ENCODE measurements around the gene L1CAM. TPM values are rescaled to one million over a fixed set of nuclear protein-coding genes. Genes with fewer than 3 reads are reported as not detected.
A peak's percentile ranks its signal among the peaks of the same experiment; 100 is the strongest.

L1CAM gene
- total RNA-seq, 6 experiments from 2014 or later = 13.1 to 89.2 (median 14.4) TPM

DNA sequence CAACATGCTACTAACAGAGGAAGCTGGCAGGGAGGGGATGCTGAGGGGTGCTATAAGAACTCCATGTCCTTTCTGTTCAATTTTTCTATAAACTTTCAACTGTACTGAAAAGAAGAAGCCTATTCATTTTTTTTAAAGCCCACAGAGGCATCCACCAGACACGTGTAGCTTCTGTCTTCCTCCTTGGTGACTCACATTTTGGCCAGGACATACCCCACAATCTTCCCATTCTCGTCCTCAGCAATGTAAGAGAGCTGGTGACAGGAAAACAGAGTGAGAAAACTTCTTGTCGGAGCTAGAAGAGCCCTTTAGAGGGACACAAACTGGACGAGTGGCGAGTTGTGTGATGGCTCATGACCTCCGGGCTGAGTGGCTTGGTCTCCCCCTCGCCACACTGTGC, 47.8 kb upstream of the L1CAM start:
- DNase-seq = peak; percentile 41
- Mint-ChIP-seq H3K36me3 (ENCODE audit: low read depth) (peaks cover 5% of the 10 kb centered on the region; the same call in 1 of the 2 replicates), H3K9me3 (no peaks in the 10 kb centered on the region), H3K27ac (peak overlapping the region; percentile 84), H3K27me3 (ENCODE audit: insufficient read depth) (peaks cover 2% of the 10 kb centered on the region), H3K4me3 (peak overlapping the region; percentile 93), H3K4me1 (ENCODE audit: low read depth) (peaks cover 6% of the 10 kb centered on the region; the same call in 1 of the 2 replicates)
- TF ChIP-seq, protein P1, sequence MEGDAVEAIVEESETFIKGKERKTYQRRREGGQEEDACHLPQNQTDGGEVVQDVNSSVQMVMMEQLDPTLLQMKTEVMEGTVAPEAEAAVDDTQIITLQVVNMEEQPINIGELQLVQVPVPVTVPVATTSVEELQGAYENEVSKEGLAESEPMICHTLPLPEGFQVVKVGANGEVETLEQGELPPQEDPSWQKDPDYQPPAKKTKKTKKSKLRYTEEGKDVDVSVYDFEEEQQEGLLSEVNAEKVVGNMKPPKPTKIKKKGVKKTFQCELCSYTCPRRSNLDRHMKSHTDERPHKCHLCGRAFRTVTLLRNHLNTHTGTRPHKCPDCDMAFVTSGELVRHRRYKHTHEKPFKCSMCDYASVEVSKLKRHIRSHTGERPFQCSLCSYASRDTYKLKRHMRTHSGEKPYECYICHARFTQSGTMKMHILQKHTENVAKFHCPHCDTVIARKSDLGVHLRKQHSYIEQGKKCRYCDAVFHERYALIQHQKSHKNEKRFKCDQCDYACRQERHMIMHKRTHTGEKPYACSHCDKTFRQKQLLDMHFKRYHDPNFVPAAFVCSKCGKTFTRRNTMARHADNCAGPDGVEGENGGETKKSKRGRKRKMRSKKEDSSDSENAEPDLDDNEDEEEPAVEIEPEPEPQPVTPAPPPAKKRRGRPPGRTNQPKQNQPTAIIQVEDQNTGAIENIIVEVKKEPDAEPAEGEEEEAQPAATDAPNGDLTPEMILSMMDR (IDR thresholded peaks at IDR 0.05) = no peak

DNA sequence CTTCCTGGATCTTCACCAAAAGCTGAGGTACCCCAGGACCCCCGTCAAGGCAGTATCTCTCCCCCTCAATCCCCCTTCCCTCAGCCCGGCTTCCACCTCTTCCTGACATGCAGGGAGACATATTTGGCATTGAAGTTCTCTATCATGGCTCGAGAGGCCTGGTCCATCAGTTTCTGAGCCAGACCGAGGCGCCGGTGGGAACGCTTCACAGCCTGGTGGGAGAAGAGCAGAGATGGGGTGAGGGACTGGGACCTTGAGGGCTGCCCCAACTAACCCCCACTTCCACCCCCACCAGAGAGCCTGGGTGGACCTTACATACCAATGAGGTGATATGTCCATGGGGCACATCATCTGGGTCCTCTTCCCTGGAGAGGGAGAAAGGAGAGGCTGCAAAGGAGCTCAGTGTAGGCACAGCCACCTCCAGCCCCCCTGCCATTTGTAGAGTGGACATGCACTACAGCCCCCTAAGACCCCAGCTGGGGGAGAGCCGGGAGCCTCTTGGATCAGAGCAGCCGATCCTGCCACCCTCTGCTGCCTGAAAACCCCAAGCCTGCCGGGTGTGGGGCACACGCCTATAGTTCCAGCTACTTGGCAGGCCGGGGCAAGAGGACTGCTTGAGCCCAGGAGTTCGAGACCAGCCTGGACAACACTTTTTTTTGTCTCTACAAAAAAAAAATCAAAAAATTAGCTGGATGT, 46.4 kb upstream of the L1CAM start:
- DNase-seq = no peak
- no peak overlapping the region; the same call in 1 of the 2 replicates for H3K4me3 Mint-ChIP-seq
- no peak overlapping the region for H3K27ac Mint-ChIP-seq
- TF ChIP-seq, protein P1 (IDR thresholded peaks at IDR 0.05) = no peak
- peaks cover 14% of the 10 kb centered on the region for H3K4me1 Mint-ChIP-seq (ENCODE audit: low read depth)
- peaks cover 5% of the 10 kb centered on the region; the same call in 1 of the 2 replicates for H3K36me3 Mint-ChIP-seq (ENCODE audit: low read depth)
- no peaks in the 10 kb centered on the region for H3K9me3 Mint-ChIP-seq
- peaks cover 2% of the 10 kb centered on the region for H3K27me3 Mint-ChIP-seq (ENCODE audit: insufficient read depth)

- H3K27ac Mint-ChIP-seq = no peak overlapping the region
- TF ChIP-seq, protein P1 (IDR thresholded peaks at IDR 0.05) = no peak
- H3K4me3 Mint-ChIP-seq = no peak overlapping the region
- H3K36me3 Mint-ChIP-seq (ENCODE audit: low read depth) = peaks cover 5% of the 10 kb centered on the region; the same call in 1 of the 2 replicates
- H3K27me3 Mint-ChIP-seq (ENCODE audit: insufficient read depth) = peaks cover 2% of the 10 kb centered on the region
- H3K9me3 Mint-ChIP-seq = no peaks in the 10 kb centered on the region
- no peak for DNase-seq
- peaks cover 20% of the 10 kb centered on the region for H3K4me1 Mint-ChIP-seq (ENCODE audit: low read depth)
Measured at GRCh38 chrX:153931748-153932147, 45.8 kb upstream of the L1CAM start.

DNA sequence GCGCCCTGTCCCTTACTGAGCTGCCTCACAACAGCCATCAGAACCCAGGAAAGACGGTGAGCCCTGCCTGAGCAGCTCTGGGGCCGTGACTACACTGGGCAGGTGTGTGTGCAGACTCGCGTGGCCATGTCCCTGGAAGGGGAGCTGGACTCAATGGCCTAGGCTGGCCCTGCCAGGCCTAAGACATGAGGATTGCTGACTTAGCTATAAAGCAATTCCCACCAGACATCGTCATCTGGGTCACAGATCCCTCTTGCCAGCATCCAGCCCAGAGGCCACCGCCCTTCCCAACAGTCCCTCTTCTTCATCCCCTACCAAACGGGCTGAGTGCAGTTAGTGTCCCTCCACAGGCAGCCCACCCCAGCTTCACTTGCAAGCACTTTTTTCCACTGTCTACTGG, 45.2 kb upstream of the L1CAM start:
- Mint-ChIP-seq H3K27me3 (ENCODE audit: insufficient read depth) (peaks cover 2% of the 10 kb centered on the region; the same call in 1 of the 2 replicates), H3K9me3 (no peaks in the 10 kb centered on the region), H3K36me3 (ENCODE audit: low read depth) (peaks cover 5% of the 10 kb centered on the region; the same call in 1 of the 2 replicates), H3K27ac (no peak overlapping the region), H3K4me3 (no peak overlapping the region), H3K4me1 (ENCODE audit: low read depth) (peaks cover 20% of the 10 kb centered on the region)
- DNase-seq = no peak
- TF ChIP-seq, protein P1 (IDR thresholded peaks at IDR 0.05) = no peak

DNA sequence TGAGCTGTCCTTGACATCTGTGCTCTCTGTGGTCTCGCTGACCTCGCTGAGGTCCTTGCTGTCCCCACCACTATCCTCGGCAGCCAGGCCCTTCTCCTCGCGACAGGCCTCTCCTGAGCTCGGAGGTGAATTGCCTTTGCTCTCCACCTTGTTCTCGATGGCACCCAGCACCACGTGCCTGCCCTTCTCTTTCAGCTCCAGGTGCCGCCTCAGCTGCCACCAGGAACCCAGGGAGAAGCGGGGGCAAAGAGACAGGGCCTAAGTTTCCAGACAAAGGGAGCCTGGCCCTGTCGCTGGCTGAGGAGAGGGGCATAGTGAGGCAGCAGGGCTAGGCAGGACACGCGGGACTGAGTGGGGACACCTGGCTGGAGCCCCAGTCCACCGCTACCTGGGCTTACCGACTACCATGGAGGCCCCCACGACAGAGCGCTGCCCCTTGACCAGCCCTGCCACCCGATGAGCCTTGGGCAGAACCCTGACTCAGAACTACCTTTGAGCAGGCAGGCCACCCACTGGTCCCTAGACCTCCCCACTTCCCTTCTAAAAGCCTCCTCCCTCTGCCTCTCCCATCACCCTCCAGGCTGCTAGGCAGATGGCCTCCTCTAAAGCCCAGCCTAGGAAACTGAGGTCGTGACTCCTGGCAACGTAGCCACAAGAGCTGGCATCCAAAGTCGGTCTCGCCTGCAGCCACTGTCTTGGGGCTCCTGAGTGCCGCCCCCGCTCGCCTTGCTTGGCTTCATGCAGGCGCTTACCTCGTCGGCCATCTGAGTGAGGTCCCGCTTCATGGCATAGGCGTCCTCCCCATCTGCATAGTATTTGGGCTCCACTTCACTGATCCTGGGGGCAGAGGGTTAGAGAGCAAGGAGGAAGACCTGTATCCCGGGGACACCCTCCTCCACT, 44.3 kb upstream of the L1CAM start:
- no peak overlapping the region for H3K27ac Mint-ChIP-seq
- no peaks in the 10 kb centered on the region for H3K9me3 Mint-ChIP-seq

More for the DNA sequence above, 44.3 kb upstream of the L1CAM start:
- H3K4me3 Mint-ChIP-seq = no peak overlapping the region
- TF ChIP-seq, protein P1 (IDR thresholded peaks at IDR 0.05) = no peak
- DNase-seq = no peak
- H3K36me3 Mint-ChIP-seq (ENCODE audit: low read depth) = peaks cover 5% of the 10 kb centered on the region; the same call in 1 of the 2 replicates
- peaks cover 2% of the 10 kb centered on the region; the same call in 1 of the 2 replicates for H3K27me3 Mint-ChIP-seq (ENCODE audit: insufficient read depth)
- H3K4me1 Mint-ChIP-seq (ENCODE audit: low read depth) = peaks cover 20% of the 10 kb centered on the region

Data from HFFc6 (cell line).